Muscle of arm (tissue), 12 donors: ENCODE data around the gene ABLIM1. TPM values are rescaled to one million over a fixed set of nuclear protein-coding genes. Genes with fewer than 3 reads are reported as not detected.

Source experiments
- DNase-seq: peaks from one replicate; pipeline ENCODE4 v3.0.0-alpha.2; 2013
- polyA plus RNA-seq, 12 donors: library from polyadenylated mRNA; unstranded; fragments of 120-200 nt; gene quantifications; one replicate each; pipeline ENCODE4 v1.2.1, GENCODE V29; 2013; ENCODE audit not compliant: insufficient read length in 12 of 12

ABLIM1 gene
- polyA plus RNA-seq, 12 donors = 44.3 to 111 (median 60.8) TPM; not detected in 1

DNA sequence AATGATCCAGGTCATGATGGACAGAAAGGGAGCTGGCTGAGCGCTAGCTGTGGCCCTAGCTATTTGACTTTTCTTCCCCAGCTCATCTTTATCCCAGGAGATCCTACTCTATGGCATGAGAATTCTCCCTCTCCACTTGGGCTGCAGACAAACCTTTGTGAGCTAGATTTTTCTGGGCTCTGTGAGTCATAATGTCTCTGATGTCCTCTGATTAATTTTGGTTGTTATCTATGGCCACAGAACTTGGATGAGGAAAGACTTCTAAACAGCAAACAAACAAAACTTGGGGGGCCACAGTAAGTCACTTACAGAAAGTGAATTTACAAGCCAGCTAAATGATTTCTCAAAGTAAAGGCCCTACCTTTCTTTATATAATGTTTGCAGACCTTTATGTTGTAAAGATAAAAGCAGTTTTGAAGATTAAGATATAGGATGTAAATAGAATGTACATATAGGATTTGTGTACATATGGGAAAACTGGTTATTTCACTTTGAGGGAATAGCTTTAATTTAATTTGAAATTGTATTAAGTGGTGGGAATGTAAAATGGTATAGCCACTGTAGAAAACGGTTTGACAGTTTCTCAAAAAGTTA, 10.4 kb downstream of the ABLIM1 start:
- no peak for DNase-seq

DNA sequence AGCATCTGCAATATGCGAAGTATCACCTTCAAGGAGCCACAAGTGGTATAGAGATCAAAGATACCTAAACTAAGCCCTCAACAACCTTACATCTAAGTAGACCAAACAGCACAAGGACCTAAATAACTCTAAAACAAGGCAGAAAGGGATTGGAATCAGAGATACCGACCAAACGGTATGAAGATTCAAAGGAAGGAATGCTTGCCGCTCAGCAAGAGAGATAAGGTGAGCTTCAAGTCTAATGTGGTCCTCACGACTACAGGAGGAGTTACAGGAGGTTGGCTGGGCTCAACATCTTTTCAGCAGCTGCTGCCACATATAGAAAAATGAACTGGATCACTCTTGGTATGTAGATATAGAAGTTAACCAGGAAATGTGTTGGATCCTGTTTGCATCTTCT, 11.6 kb downstream of the ABLIM1 start:
- no peak for DNase-seq

GRCh38 chr10:114645706-114646105, 12.4 kb downstream of the ABLIM1 start:
- DNase-seq = no peak

DNA sequence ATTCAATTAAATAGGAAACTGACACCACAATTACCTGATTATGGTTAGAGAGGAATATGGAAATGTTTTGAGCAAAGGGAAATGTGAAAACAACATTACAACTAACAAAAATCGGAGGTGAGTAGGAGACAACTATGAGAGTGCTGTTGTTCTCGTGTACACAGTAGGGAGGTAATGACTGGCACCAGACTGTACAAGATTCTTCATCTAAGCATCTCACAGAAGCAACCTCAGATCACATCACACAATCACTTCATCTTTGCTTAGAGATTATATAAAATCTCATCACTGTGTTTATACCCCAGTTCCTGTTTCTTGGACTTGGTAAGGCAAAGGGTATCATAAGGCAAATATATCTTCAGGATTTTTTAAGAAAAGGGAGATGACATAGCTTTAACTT, 14.9 kb downstream of the ABLIM1 start:
- no peak for DNase-seq

- DNase-seq = no peak
These were observed 15.3 kb downstream of the ABLIM1 start for GRCh38 chr10:114642729-114643128.

- DNase-seq = no peak
These were observed 19.1 kb downstream of the ABLIM1 start for GRCh38 chr10:114638821-114639625.

DNA sequence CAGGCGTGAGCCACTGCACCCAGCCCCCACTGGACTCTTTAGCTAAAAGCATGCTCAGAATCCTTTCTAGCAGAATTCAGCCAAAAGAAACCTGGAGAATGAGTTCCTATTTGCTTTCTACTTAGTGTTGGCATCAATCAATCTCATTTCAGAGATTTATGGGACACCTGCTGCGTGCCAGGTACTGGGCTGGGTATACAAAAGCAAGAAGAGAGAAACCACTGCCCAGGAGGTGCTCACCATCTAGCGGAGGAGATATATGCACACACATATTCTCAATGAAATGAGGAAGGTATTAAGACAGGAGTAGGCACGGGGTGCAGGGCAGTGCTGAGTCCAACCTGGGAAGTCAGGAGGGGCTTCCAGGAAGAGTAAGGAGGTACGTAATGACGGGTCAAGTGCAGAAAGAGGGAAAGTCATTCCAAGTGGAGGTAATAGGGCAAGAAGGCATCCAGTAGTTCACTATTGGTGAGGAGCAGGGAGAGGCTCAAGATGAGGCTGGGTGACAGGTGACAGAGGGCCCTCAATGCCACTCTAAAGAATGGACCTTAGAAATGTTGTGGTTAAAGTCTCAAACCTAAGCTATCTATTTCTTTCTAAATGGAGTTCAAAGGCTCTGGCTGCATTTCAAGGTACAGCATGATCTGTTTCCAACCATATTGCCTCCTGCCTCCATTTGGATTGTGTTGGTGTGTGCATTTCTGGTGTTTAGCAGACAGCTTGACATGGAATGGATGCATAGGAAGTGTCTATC, 22.1 kb downstream of the ABLIM1 start:
- no peak for DNase-seq

DNA sequence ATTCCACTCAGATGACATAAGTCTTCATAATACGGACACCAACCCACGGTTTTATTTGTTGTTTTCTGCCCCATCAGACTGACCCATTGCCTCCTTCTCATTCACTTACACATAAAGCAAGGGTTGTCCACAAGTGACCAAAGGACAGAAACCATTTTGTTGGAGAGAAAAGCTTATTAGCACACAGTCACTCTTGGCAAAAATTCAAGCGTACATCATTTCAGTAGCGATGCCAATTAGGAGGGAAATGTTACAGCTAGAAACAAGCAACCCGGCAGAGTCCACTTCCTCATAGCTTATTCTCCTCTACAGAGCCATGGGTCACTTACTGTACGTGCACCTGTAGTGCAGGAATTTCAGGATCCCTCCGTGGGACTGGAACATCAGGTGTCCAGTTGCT, 23.0 kb downstream of the ABLIM1 start:
- peak; percentile 27 for DNase-seq

DNA sequence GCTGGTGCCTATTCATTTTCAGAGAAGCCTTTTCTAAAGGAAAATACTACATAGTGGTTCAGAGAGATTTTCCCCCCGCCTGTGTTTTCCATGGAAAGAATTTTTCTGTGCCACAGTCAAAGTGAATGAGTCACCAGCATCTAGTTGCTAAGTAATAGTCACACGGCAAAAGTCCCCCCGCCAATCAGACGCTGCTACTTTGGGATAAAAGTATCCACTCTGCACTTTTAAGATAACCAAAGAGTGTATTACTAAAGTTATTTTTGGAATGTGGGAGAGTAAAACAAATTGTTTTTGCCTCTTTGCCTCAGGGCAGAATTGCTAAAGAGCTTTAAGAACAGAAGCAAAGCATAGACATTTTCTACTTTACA, 23.5 kb downstream of the ABLIM1 start:
- peak; percentile 84 for DNase-seq

- DNase-seq = peak; percentile 65
These were observed 25.0 kb downstream of the ABLIM1 start for GRCh38 chr10:114632869-114633715.

- peak; percentile 60 for DNase-seq
These were observed 26.2 kb downstream of the ABLIM1 start for GRCh38 chr10:114631666-114632417.

GRCh38 chr10:114631090-114631665, 26.9 kb downstream of the ABLIM1 start:
- no peak for DNase-seq

- no peak for DNase-seq
These were observed 28.0 kb downstream of the ABLIM1 start for GRCh38 chr10:114629824-114630730.

GRCh38 chr10:114629083-114629823, 28.8 kb downstream of the ABLIM1 start:
- no peak for DNase-seq

- DNase-seq = no peak
These were observed 30.0 kb downstream of the ABLIM1 start for GRCh38 chr10:114628106-114628505.

GRCh38 chr10:114626841-114627240, 31.2 kb downstream of the ABLIM1 start:
- DNase-seq = no peak

DNA sequence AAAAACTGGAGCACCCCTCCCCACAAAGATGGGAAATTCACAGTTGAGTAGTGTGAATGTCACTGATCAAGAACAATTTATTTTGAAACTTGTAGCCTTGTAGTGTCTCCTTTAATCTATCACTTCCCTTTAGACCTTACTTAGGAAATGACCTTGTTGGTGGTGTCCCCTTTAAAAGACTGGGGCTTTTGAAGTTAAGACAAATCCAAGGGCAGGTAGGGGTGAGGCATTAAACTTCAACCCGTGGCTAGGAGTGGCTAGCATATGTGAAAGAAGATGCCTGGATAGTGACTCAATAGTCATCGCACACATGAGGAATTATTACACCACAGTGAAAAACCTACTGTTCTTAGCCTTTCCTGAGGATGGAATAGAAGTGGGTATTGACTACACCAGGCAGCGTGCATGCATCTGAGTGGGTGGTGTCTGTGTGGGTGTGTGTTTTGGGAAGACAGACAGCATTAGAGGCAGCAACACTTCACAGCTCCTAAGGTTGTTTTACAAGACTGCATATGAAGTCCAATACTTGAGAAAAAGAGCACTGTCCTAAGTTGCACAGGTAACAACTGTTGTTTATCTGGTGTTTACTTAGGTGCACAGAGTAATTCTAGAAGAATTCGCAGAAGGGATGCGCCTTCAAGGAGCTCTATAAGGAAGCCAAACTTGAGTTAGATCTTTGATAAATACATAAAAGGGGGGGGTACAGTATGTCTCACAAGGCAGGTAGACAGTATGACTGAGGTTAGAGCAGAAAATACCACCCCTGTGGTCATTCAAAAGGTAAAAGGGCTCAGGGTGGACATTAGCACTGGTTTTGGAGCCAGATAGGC, 32.9 kb downstream of the ABLIM1 start:
- no peak for DNase-seq

GRCh38 chr10:114624422-114624821, 33.7 kb downstream of the ABLIM1 start:
- DNase-seq = no peak
